HG03175 (cell line): ENCODE measurements around the gene GPC5.
A peak's percentile ranks its signal among the peaks of the same experiment; 100 is the strongest.
"Not testable (repeated sequence)": the region's sequence is repeated elsewhere in the genome, so short reads cannot be mapped to it uniquely, and the experiment has no call there.

Experiments
- ATAC-seq: cut with Tn5 transposase; IDR thresholded peaks from one replicate; pipeline ENCODE4 v1.9.1; 2021; ENCODE audit warnings: mild to moderate bottlenecking, moderate library complexity; ENCODE audit not compliant: unreplicated experiment

Gene GPC5

DNA sequence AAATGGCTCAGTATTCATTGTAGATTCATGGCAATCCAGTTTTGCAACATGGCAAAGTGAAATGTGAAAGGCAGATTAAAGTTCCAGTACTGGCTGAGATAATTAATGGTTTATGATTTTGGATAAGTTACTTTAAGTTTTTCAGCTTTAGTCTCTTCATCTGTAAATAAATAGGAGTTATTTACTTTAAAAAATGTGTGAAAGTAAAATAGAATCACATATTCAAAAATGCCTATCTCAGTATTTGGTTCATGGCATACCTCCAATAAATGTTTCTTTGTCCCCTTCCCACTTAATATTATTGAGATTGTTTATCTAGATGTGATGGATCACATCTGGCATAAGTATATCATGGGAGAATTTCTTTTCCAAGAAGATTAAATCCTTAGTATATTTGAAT lies 426.0 kb downstream of the GPC5 start:
- ATAC-seq: no peak

DNA sequence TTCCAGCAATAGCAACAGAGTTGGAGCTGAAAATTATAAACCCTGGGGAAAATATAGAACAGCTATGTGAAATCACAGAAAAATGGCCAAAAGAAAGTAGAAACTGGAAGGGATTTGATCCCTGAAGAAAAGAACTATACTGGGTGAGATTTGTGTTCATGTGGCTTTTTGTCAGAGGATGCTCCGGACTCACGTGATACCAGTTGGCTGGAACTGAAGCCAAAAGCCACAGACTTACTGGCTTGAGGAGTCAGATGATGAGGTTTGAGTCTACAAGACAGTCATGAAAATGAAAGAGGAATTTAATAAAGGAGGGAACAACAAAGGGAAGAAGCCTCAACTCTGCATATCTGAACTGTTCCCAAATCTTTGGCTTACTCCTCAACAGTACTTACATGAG lies 427.1 kb downstream of the GPC5 start:
- ATAC-seq: no peak

DNA sequence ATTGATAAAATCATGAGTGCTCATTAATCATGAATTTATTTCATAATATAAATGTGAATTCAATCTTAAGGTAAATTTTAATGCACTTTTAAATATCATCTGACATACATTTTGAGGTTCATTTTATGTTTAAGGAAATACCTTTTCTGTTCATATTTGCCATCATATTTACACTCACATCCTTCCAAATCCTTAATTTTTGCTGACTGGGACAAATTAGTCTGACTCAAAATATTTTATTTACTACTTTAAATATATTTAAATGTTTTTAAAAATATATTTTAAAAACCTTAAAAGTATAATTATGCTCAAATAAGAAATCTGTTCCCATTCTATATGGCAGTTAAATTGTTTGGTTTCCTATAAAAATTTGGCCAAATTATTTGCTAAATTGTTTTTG lies 438.1 kb downstream of the GPC5 start:
- ATAC-seq: no peak

DNA sequence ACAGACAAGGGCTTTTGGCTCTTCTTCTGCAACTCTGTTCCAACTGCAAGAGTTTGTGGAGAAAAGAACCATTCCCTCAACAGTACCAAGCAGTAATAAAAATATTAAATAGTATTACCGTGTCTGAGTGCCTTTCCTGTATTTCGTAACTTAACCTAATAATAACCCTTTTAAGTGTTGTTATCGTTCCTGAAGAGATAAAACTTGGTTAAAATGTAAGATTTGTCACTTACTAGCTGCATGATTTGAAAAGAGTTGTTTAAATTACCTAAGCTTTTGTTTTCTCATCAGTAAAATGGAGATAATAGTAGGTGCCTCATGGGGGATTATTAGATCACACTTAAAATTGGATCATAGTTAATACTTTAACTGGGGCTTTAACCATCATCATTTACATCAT lies 447.2 kb downstream of the GPC5 start:
- no peak for ATAC-seq

DNA sequence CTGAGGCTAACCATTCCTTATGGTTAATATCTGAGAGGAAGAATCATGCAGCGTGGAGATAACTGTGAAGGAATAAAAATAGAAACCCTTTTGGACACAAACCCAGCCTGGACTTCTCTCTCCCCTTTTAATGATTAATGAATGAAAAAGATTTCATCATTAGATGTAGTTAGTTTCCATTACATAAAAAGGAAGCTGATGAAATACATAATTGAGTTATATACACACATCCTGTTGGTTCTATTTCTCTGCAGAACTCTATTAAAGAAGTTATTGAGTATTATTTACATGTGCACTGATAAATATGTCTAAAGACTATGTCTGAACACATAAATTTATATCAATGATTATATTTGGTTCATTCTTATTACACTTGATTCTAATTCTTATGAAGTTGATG lies 465.3 kb downstream of the GPC5 start:
- no peak for ATAC-seq

DNA sequence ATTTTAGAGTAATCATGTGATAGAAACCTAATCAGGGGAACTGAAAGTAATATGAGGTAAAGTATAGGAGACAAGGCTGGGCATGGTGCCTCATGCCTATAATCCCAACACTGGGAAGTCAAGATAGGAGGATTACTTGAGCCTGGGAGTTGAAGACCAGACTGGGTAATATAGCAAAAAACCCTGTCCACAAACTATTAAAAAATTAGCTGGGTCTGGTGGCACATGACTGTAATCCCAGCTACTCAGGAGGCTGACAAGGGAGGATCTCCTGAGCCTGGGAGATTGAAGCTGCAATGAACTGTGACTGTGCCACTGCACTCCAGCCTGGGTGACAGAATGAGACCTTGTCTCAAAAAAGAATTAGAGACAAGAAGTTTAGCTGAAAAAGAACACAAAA lies 469.9 kb downstream of the GPC5 start:
- no peak for ATAC-seq

DNA sequence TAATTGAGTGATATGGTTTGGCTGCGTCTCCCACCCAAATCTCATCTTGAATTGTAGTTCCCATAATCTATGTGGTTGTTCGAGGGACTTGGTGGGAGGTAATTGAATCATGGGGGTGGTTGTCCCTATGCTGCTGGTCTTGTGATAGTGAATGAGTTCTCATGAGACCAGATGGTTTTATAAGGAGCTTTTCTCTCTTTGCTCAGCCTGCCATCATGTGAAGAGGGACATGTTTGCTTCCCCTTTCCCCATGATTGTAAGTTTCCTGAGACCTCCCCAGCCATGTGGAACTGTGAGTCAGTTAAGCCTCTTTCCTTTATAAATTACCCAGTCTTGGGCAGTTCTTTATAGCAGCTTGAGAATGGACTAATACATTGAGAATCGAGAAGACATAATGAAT lies 480.1 kb downstream of the GPC5 start:
- no peak for ATAC-seq

DNA sequence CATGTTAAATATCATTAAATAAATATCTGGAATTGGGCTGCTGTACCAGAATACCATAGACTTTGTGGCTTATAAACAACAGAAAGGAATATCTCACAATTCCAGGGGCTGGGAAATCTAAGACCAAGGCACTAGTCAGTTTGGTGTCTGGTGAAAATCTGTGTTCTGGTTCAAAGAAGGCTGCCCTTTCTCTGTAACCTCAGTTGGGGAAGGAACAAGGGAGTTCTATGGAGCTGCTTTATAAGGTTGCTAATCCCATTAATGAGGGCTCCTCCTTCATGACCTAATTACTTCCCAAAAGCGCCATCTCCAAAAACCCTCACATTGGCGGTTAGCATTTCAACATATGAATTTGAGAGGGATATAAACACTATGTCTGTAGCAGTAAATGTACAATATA lies 480.9 kb downstream of the GPC5 start:
- no peak for ATAC-seq

DNA sequence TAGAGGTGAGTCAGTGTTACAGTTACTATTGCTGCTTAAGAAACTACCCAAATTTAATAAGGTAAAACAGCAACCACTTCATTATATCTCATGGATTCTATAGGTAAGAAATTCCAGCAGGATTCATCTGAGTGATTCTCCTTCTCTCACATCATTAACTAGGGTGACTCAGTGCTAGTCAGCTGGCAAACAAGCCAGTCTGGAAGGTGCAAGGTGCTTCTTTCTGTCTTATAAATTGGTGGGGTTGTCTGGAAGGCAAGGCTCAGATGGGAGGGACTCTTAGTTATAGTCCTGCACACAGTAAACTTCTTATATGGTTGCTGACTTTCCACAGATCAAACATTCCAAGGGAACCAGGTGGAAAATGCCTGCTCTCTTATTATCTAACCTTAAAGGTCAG lies 484.5 kb downstream of the GPC5 start:
- ATAC-seq: no peak

DNA sequence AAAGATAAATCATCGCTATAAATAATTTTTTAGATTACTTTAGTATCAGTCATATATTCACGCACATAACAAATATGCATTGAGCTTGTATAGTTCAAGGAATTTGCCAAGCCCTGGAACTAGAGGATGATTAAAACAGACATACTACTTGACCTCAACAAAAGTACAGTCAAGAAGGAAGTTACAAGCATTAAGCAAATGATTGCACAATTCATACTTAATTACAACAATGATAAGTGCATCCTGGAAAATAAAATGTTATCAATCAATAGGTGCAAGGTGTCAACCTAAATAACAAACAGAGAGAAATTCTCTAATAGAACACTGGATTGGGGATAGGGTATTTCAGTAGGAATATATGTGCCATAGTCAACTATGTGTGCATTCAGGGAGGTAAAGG lies 491.2 kb downstream of the GPC5 start:
- no peak for ATAC-seq

DNA sequence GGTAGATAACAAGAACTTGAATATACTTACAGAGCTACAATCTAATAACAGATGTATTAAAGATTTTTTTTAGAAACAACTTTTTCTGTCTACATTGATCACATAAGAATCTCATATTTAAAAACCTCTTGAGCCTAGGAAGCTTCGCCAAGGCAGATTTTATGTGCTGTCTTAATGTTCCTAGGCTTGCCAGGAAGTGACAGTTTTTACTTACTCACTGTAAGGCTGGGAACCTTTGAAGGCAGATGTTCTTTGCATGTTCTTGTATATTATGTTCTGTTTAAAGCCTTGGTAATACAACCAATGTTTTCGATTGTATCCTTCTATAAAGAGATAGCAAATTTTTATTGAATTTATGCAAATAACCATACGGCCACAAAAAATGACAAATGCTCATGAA lies 492.7 kb downstream of the GPC5 start:
- ATAC-seq: no peak

DNA sequence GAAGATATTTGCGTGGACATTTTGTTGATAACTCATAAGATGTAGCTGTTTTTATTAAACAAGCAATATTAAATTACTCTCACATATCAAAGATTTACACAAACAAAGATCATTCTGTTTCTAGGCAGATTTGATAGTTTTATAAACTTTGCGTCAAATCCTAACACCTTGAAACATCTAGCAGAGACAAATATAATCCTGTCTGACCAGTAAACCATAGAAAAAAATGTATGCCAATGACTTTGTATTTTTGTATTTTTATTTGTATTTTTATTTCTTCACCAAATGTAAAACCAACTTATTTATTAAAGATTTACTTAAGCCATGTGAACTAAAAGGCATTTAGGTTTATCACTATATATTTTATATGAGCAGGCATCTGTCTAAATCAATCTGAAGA lies 494.6 kb downstream of the GPC5 start:
- no peak for ATAC-seq

DNA sequence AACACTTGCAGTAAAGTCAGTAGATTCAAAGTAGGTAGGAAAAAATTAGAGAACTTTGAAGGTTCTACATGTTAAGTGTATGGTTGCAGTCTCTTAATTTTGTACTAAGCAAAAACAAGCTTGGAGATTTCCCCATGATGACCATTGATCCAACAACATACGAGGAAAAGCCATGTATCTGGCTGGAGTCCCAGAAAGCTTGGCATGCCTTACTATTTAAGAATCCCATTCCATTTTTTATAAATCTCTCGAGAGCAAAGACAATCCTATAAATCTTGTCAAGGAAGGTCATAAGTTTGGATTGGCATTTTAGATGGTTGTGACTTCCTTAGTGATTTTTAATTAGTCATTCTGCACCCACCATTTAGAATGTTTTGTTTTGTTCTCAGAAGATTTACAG lies 495.9 kb downstream of the GPC5 start:
- no peak for ATAC-seq

DNA sequence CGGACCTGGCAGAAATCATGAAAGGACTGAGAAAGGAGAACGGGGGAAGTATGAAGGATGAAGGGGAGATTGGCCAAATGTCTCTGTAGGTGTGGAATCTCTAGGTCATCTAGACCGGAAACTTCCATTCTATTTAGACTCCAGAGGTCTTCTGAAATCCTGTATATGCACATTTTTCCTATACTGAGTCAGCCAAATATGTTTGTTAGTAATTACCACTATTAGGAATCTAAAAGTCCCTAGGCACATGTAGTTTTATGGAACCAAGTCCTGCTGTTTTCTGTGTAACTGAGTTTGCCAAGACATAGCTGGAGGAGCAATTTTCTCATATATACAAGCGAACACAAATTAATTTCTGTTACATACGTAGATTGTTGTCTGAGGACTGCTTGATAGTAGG lies 498.1 kb downstream of the GPC5 start:
- ATAC-seq: no peak

DNA sequence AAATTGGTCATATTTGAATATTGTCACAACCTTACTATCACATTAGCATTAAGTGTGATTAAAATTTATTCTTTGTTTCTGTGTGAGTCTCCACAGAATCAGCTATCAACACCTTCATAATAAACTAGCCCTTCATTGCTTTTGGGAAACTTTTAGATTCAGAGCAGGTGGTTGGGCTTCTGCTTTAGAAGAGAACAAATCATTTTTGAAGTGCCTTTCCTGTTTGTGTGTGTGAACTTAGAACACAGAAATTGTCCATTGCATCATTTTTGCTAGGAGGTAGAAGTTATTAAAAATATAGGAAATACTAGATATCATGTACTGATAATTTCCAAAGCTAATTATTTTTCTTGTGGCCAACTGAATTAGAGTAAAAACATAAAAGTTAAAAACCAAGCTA lies 500.6 kb downstream of the GPC5 start:
- not testable (repeated sequence) for ATAC-seq

DNA sequence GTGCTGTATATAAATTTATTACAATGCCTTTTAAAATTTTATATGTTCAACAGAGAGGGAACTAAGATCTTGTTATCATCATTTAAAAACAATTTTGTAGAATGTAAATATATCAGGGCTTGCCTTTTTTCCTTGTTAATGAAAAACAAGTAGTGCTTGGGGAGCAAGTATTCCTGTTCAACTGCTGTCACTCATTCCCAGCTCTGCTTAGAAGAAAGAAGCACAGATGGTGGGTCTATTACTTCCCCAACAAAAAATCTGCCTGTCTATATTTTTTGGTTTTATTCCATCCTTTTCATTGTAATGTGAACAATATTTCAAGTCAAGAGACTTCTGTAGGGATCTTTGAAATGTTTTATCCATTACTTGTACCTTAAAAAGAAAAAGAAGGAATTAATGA lies 503.9 kb downstream of the GPC5 start:
- no peak for ATAC-seq

DNA sequence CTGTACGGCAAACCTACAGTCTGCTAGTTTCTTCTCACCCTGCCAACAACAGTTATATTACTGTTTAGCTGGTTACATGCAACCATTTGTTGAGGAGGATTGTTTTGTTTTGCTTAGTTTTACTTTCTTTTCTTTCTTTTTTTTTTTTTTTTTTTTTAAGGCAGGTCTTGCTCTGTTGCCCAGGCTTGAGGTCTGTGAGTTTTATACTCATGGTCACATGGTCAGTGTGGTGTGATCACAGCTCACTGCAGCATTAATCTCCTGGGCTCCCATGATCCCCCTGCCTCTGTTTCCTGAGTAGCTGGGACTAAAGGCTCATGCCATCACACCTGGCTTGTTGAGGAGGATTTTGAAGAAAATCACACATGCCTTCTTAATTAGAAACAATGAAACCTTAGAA lies 505.6 kb downstream of the GPC5 start:
- ATAC-seq: peak; percentile 95

DNA sequence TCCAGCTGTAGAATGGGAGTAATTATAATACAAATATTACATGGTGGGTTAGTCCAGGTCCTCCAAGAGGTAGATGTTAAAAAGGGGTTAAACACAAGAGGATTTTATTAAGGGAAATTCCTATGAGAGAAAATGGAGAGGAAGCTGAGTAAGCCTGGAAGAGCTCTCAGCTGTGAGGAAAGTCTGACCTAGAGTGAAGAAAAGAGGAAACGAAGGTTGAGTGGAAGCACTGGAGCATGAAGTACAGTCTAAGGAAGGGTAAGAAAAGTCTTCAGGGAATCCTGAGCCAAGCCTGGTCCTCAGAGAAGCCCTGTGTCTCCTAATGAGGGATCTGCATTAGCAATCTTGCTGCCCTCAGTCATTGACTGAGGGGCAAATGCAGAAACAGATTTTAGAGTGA lies 506.2 kb downstream of the GPC5 start:
- ATAC-seq: no peak

DNA sequence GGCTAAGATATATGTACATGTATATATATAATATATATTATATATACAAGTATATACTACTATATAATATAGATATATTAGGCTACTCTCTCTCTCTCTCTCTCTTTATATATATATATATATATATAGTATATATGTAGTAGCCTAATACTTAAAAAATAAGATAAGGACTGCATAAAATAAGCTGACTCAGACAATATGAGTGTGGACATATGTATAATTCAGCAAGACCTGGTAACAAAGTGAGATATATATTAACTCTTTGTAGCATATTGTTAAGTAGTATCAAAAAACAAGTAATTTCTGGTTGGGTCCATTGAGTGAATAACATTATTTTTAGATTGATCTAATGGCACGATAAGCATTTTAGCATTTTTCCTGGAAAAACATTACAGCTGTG lies 509.0 kb downstream of the GPC5 start:
- no peak for ATAC-seq

DNA sequence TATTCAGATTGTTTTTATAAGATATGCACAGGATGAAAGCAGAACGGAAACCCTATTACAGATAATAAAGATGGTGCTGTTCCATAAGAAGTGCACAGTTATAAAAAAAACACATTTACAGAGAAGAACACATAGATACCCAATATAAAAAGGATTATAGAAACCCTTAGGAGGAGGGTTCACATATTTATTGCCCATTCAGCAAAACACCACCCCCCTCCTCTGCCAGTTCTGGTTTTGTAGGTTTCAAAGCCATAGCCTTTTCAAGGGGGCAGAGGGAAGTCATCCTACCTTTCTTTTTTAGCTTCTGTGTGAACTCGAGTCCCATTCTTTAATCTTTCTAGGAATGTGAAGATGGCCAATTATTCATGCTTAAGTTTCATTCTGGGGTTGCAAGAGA lies 511.2 kb downstream of the GPC5 start:
- ATAC-seq: no peak

DNA sequence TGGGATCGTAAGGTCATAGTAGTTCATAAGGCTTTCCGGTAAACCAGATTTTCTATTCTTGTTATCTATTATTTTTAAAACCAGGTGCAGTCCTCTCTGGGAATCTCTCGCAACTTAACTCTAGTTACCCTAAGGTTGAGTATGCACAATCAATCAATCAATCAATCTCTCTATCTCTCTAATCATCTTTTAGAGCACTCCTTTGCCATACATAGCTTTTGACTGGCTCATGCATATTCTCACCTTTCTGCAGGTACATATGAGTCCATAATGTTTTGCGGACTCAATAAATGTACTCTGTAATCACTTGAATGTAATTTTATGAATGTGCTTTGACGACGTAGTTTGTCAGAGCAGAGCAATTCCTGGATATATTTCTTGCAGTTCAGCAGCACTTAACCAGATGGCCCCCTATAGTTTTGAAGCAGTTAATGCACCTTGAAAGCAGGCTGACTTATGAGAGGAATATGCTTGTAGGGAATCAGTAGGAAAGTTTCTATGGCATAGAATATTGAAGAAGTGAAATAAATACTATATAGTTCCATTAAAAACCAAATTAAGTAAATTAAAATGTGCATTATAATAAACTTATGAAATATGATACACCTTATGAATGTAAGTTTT lies 524.7 kb downstream of the GPC5 start:
- ATAC-seq: no peak

DNA sequence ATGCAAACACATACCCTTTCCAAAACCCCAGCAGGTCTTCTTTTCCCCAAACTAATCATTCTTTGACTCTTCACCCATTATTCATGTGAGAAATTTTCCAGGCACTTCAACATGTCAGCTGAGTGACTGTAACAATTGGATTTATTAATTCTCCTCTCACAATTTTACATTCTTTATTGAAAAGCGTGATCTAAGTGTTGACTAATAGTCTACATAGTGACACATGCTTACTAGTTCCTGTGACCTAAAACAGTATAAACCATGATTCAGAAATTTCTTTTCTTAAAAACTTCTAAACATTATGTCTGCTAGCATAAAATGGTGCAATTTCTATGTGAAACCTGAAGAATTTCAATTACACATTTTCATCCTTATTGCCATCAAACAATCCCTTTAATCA lies 532.3 kb downstream of the GPC5 start:
- no peak for ATAC-seq

DNA sequence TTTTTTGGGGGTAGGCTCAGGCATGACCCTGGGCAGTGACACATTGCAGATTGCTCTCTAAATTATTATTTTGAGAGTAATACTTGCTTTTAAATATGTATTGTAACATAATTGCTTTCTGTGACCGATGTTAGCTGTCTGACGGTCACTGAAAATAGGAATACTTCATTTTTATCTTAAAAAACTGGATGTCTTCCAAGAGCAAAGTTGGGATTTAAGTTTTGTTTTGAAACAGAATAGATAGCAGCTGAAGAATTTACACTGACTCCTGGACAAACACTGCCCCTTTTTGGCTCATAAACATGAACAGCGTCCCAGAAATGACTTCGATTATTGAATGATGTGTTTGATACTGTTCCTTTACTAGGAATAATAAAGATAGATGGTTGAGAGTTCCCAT lies 535.9 kb downstream of the GPC5 start:
- ATAC-seq: no peak
